HG03378 (cell line): ENCODE measurements around the gene BATF3.
"Not testable (repeated sequence)": the region's sequence is repeated elsewhere in the genome, so short reads cannot be mapped to it uniquely, and the experiment has no call there.

ENCODE experiments used
- ATAC-seq: cut with Tn5 transposase; IDR thresholded peaks from one replicate; pipeline ENCODE4 v1.9.1; 2021; ENCODE audit warnings: mild to moderate bottlenecking, moderate library complexity; ENCODE audit not compliant: unreplicated experiment

The BATF3 gene

DNA sequence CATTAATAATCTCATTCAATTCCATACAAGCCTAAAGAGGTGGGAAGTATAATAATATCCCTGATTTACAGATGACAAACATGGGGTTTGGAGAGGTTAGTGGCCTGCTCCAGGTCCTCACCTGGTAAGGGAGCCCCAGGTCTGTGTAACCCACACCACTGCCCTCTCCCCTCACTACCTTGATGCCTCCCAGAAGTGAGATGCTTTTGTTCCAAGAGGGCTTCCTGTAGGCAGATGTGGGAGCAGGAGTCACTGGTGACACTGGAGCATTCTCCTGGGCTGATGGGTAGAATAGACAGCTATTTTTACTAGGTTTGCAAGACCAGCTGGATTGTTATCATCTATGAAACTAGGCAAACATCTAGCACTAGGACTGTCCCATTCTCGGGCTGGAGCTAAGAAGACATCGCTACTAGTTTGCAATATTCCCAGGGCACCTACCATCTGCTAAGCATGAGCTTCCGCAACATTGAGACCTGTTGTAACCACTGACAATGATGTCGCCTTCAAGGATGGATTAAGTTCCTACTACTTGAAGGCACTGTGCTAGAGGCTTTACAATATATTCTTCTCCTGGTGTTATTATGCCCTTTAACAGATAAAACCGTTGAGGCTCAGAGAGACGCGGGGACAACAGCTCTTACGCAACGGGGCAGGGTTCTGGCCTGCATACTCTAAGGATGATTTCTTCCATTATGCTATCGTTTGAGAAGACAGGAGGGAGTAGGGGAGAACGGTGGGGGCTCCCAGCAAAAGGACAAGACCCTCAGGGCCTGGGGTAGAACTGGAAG, 35.0 kb downstream of the BATF3 start:
- no peak for ATAC-seq

DNA sequence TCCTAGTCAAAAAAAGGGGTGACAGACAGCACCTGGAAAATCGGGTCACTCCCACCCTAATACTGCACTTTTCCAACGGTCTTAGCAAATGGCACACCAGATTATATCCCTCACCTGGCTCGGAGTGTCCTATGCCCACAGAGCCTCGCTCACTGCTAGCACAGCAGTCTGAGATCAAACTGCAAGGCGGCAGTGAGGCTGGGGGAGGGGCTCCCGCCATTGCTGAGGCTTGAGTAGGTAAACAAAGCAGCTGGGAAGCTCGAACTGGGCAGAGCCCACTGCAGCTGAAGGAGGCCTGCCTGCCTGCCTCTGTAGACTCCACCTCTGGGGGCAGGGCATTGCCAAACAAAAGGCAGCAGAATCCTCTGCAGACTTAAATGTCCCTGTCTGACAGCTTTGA, 41.4 kb downstream of the BATF3 start:
- not testable (repeated sequence) for ATAC-seq

- ATAC-seq: no peak
Observed at GRCh38 chr1:212656730-212657129, 42.9 kb downstream of the BATF3 start.

GRCh38 chr1:212655668-212656440, 43.8 kb downstream of the BATF3 start:
- no peak for ATAC-seq

DNA sequence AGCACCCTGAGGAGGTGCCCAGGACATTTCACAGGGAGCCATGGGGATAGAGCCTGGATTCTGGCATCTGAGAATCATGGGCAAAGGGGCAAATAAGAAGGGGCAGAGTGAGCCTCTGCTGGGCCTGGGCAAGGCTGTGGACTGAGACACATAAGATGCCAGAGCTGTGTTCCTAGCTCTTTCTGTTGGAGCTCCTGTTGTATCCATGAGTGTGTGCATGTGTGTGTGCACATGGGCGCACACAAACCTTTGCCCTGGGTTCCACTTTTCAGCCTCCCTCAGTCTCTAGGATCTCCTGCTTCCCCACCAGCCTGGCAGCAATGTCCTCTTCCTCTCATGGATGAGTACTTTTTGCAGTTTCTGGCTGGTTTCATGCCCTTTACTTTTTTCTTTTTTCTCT, 47.0 kb downstream of the BATF3 start:
- ATAC-seq: no peak

DNA sequence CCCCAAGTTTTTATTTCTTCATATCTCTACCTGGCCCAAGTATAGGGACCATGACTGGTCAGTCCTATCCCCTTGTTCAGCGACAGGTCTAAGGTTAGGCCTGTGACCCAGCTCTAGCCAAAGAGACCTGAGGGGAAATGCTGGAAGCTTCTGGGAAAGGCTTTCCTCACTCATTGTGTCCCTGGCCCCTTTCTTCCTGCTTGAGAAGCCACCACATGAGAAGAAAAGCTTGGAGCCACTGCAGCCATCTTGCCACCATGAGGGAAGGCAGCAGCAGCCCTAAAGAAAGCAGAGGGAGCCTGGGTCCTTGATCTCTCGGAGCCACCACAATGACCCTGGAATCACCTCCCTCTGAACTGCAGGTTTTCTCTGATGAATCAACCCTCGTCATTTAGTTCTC, 47.7 kb downstream of the BATF3 start:
- ATAC-seq: no peak

- no peak for ATAC-seq
Observed at GRCh38 chr1:212651521-212651920, 48.1 kb downstream of the BATF3 start.

DNA sequence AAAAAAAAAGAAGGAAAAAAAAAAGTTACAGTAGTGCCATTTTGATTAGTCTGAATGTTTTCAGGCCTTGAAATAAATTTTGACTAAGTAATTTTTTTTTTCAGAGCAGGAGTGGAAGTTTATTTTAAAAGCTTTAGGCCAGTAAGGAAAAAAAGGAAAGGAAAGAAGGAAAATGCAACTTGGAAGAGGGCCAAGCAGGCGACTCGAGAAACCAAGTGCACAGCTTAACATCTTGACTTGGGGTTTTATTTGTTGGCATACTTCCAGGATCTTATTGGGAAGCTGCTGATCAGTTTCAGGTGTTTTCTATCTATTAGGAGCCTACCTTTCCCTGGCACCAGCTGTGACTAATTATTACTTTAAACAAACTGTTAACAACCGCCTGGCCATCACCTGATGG, 49.4 kb downstream of the BATF3 start:
- no peak for ATAC-seq

GRCh38 chr1:212649020-212649419, 50.6 kb downstream of the BATF3 start:
- no peak for ATAC-seq

- no peak for ATAC-seq
Observed at GRCh38 chr1:212648431-212648830, 51.2 kb downstream of the BATF3 start.

GRCh38 chr1:212647004-212647403, 52.6 kb downstream of the BATF3 start:
- no peak for ATAC-seq

DNA sequence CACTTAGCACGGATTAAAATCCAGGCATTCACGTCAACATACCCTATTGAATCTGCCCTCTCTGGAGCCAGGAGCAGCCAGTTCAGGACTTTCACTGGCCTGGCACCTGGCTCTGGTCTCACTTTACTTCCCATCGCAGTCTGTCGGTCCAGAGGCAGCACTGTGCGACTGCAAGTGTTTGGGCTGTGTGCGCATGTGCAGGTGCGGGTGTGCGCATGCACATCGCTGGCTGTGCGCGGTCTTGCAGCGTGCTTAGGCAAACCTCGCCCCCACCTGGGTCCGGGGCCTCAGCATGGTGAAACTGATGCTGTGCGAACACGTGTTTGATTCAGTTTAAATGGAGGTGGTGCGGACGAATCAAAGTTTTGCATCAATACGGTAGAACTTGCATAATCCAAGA, 53.1 kb downstream of the BATF3 start:
- no peak for ATAC-seq

DNA sequence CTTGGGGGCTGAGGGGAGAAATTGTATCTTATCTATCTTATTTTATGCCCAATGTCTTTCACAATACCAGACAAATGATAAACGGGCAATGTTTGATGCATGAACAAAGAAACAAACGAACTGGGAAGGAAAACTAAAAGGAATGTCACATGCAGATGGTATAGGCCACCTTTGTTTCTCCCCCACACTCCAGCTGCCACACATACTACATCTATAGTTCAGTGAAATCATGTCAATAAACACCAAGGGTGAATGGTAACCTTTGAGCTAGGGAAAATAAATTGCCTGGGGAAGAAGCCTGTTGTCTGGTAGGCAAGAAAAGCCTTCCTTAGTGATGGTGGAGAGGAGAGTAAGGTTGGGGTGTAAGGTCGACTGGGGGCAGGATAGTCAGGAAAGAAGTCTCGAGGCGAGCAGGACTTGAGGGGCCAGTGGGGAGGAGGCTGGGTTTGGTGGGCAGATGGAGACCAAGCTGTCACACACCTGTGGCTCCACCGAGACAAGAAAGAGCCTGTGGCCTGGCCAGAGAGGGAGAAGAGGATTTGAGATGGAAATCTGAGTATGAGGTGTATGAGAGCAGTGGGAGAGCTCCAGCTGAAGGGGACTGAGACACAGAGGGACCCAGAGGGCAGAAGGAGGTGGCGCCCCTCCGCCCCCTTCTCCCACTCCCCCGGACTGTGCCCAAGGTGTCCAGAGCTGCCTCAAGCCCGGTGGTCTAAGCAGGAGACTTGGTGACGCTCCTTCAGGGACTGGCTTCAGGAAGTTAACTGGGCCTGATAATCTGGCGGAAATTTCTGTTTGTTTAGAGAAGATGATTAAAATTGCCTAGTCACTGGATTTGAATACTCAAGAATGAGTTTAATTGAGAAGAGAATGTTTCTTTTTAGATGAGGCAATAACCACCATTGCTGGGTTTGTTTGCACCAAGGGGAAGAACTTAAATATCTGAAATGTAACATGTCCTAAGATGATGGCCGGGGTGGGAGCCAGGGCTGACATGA, 53.8 kb downstream of the BATF3 start:
- ATAC-seq: no peak

GRCh38 chr1:212644866-212645545, 54.6 kb downstream of the BATF3 start:
- ATAC-seq: no peak

DNA sequence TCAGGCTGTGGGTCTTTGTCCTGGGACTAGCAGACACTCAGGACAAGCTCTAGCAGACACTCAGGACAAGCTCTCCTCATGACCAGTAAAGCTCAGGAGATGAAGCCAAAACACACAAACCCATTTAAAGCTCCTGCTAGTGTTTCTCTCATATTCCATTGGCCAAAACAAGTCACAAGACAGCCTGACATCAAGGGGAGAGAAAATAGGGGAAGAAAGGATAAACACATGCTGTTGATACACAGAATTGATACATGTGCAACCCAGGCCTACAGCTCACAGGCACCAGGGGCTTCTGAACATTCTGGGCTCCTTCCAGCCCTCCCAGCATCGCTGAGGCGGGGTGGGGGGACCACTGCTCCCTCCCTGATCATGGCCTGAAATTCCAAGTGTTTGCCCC, 55.8 kb downstream of the BATF3 start:
- no peak for ATAC-seq

DNA sequence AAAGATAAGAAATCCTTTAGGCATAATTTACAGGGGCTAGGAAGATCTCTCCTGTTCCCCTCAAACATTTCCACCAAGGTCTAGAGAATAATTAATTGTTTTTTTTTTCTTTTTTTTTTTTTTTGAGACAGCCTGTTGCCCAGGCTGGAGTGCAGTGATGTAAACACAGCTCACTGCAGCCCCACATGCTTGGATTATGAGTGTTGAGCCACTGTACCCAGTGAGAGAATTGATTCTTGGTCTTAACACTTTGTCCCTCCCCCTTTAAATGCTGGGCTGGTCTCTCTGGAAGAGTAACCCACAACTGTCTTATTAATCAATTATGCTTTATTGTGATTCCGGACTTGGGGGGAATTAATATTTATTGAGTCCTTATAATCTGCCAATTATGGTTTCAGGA, 57.7 kb downstream of the BATF3 start:
- ATAC-seq: no peak

GRCh38 chr1:212640223-212640878, 59.3 kb downstream of the BATF3 start:
- ATAC-seq: no peak

- not testable (repeated sequence) for ATAC-seq
Observed at GRCh38 chr1:212639524-212639923, 60.1 kb downstream of the BATF3 start.

GRCh38 chr1:212638492-212639151, 61.0 kb downstream of the BATF3 start:
- no peak for ATAC-seq
